SK-N-SH (cell line): Measurements from ENCODE around the gene RNFT2. TPM values are rescaled to one million over a fixed set of nuclear protein-coding genes. Genes with fewer than 3 reads are reported as not detected.

Experiments used
- CTCF ChIA-PET: fragments of 300-600, 350-600 bp; formaldehyde crosslinking; extraction: SDS; loops from one replicate; lab custom pipeline; 2021; lab: Yijun Ruan, JAX
- POLR2A ChIA-PET: fragments of 350-600 bp; sonication (Branson Sonifier 250); formaldehyde crosslinking; extraction: SDS; loops from one replicate; lab custom pipeline; 2020; ENCODE audit warnings: antibody characterized with exemption, inconsistent platforms; lab: Yijun Ruan, JAX
- DNase-seq: peaks from one replicate; pipeline ENCODE4 v3.0.0; 2012
- H2AFZ ChIP-seq: fragments of 200-600 bp; sonication (generic); 2 replicates; pipeline ENCODE4 v1.8.1; 2016; ENCODE audit warnings: antibody characterized with exemption, mild to moderate bottlenecking, low read depth
- H3F3A ChIP-seq: fragments of 200-600 bp; sonication (generic); replicated peaks from 2 replicates; pipeline ENCODE3; 2016; ENCODE audit warnings: antibody characterized with exemption, mild to moderate bottlenecking; ENCODE audit not compliant: insufficient read depth
- H3K27ac ChIP-seq, 2 experiments: fragments of 200-500 bp in 1 of 2; fragments of 200-600 bp in 1 of 2; sonication (Bioruptor generic) in 1 of 2; sonication (generic), shearing (Covaris generic) in 1 of 2; 2 replicates each; pipeline versions ENCODE4 v1.5.1 to v1.6.1; 2014 to 2016; ENCODE audit warnings: low read depth in 2 of 2, inconsistent platforms in 1 of 2, low read length in 1 of 2, mild to moderate bottlenecking in 1 of 2, mixed read lengths in 1 of 2
- H3K27me3 ChIP-seq: fragments of 200-600 bp; sonication (generic), shearing (Covaris generic); 2 replicates; pipeline ENCODE4 v1.6.1; 2016; ENCODE audit warnings: mixed run types; ENCODE audit not compliant: insufficient read depth
- H3K36me3 ChIP-seq, 2 experiments: fragments of 200-500 bp in 1 of 2; fragments of 200-600 bp in 1 of 2; sonication (Bioruptor generic) in 1 of 2; sonication (generic) in 1 of 2; replicated peaks in 1 of 2; 2 replicates each; pipeline versions ENCODE3 to v1.5.1; 2014 to 2016; ENCODE audit warnings: low read length in 1 of 2, mild to moderate bottlenecking in 1 of 2; ENCODE audit not compliant: insufficient read depth in 2 of 2, control insufficient read depth in 1 of 2
- H3K4me1 ChIP-seq, 2 experiments: fragments of 200-500 bp in 1 of 2; fragments of 200-600 bp in 1 of 2; sonication (Bioruptor generic) in 1 of 2; sonication (generic), shearing (Covaris generic) in 1 of 2; 2 replicates each; pipeline versions ENCODE4 v1.5.1 to v1.6.1; 2014 to 2016; ENCODE audit warnings: low read depth in 1 of 2, low read length in 1 of 2, mixed run types in 1 of 2; ENCODE audit not compliant: insufficient read depth in 2 of 2, control insufficient read depth in 1 of 2
- H3K4me2 ChIP-seq: fragments of 200-600 bp; sonication (generic), shearing (Covaris generic); 2 replicates; pipeline ENCODE4 v1.6.1; 2017; ENCODE audit warnings: mixed run types
- H3K4me3 ChIP-seq, 2 experiments: fragments of 200-500 bp in 1 of 2; fragments of 200-600 bp in 1 of 2; sonication (Bioruptor generic) in 1 of 2; sonication (generic), shearing (Covaris generic) in 1 of 2; 2 replicates each; pipeline versions ENCODE4 v1.5.1 to v1.8.1; 2014 to 2016; ENCODE audit warnings: low read depth in 2 of 2, inconsistent platforms in 1 of 2, low read length in 1 of 2, mild to moderate bottlenecking in 1 of 2, mixed read lengths in 1 of 2, moderate library complexity in 1 of 2
- H3K79me2 ChIP-seq: fragments of 200-600 bp; sonication (generic); 2 replicates; pipeline ENCODE4 v1.8.1; 2017; ENCODE audit warnings: mild to moderate bottlenecking; ENCODE audit not compliant: insufficient read depth
- H3K9ac ChIP-seq: fragments of 200-600 bp; sonication (generic); 2 replicates; pipeline ENCODE4 v1.6.1; 2017; ENCODE audit warnings: mixed run types
- H3K9me2 ChIP-seq: fragments of 200-600 bp; sonication (generic); 2 replicates; pipeline ENCODE4 v1.6.1; 2017; ENCODE audit warnings: mixed run types
- H3K9me3 ChIP-seq: fragments of 200-600 bp; sonication (generic); 2 replicates; pipeline ENCODE4 v1.6.1; 2017; ENCODE audit warnings: mixed run types, mild to moderate bottlenecking, moderate library complexity
- H4K20me1 ChIP-seq: fragments of 200-600 bp; sonication (generic); 2 replicates; pipeline ENCODE4 v1.6.1; 2017; ENCODE audit warnings: mild to moderate bottlenecking, mixed run types; ENCODE audit not compliant: insufficient read depth
- CHD2 ChIP-seq: fragments of 150-350 bp; IDR thresholded peaks from 2 replicates; pipeline ENCODE4 v1.6.1; 2018; ENCODE audit warnings: low read length; ENCODE audit not compliant: partially characterized antibody
- ELF1 ChIP-seq: IDR thresholded peaks from 2 replicates; pipeline ENCODE4 v1.4.0; 2012
- EZH2phosphoT487 ChIP-seq: fragments of 200-600 bp; sonication (generic); IDR thresholded peaks from 2 replicates; pipeline ENCODE4 v1.6.1; 2017; ENCODE audit warnings: low read depth, mixed run types, mild to moderate bottlenecking, antibody characterized with exemption, moderate library complexity, borderline replicate concordance
- FOSL2 ChIP-seq: IDR thresholded peaks from 2 replicates; pipeline ENCODE4 v1.4.0; 2012; ENCODE audit warnings: low read depth, mild to moderate bottlenecking, moderate library complexity, borderline replicate concordance
- FOXJ3 ChIP-seq: sonication (generic); formaldehyde crosslinking; IDR thresholded peaks from 2 replicates; pipeline ENCODE4 v1.5.1; 2020; ENCODE audit warnings: mild to moderate bottlenecking, missing genetic modification reagents
- GABPA ChIP-seq: IDR thresholded peaks from 2 replicates; pipeline ENCODE4 v1.4.0; 2012; ENCODE audit warnings: low read depth, mild to moderate bottlenecking
- IRF3 ChIP-seq: fragments of 150-350 bp; IDR thresholded peaks from 2 replicates; pipeline ENCODE4 v1.6.1; 2016; ENCODE audit warnings: mild to moderate bottlenecking, low read depth, low read length
- JUND ChIP-seq: IDR thresholded peaks from 2 replicates; pipeline ENCODE4 v1.4.0; 2012
- MAX ChIP-seq: IDR thresholded peaks from 2 replicates; pipeline ENCODE4 v1.4.0; 2012; ENCODE audit warnings: low read depth
- MXI1 ChIP-seq: IDR thresholded peaks from 2 replicates; pipeline ENCODE4 v1.6.1; 2012; ENCODE audit warnings: mild to moderate bottlenecking, low read depth, low read length, improper control_type of control experiment
- PBX3 ChIP-seq: IDR thresholded peaks from 2 replicates; pipeline ENCODE4; 2012
- POLR2AphosphoS5 ChIP-seq: IDR thresholded peaks from 2 replicates; pipeline ENCODE4 v1.6.1; 2012; ENCODE audit warnings: low read depth, low read length
- RCOR1 ChIP-seq: fragments of 150-350 bp; IDR thresholded peaks from 2 replicates; pipeline ENCODE4 v1.6.1; 2017; ENCODE audit warnings: antibody characterized with exemption, low read length
- RXRA ChIP-seq: IDR thresholded peaks from 2 replicates; pipeline ENCODE4 v1.4.0; 2012; ENCODE audit warnings: low read depth, mild to moderate bottlenecking, borderline replicate concordance
- TAF1 ChIP-seq: IDR thresholded peaks from 2 replicates; pipeline ENCODE4 v1.6.1; 2012; ENCODE audit warnings: low read depth, mild to moderate bottlenecking, low read length, moderate library complexity, borderline replicate concordance
- TCF12 ChIP-seq: IDR thresholded peaks from 2 replicates; pipeline ENCODE4 v1.4.0; 2012
- TEAD4 ChIP-seq: IDR thresholded peaks from 2 replicates; pipeline ENCODE4 v1.4.0; 2012; ENCODE audit warnings: mild to moderate bottlenecking, borderline replicate concordance; ENCODE audit not compliant: insufficient read depth
- WGBS: methylation state at CpG from one replicate; pipeline ENCODE4 v1.1.6; 2017; ENCODE audit warnings: low lambda C conversion rate; 5-methylcytosine and 5-hydroxymethylcytosine counted together
- polyA plus RNA-seq, 3 experiments: library from polyadenylated mRNA; depleted of rRNA; stranded (reverse); fragments of >200 nt; gene quantifications; 2 replicates each; pipeline ENCODE4 v1.2.3, GENCODE V29; 2012
- TF ChIP-seq, protein P1 (sequence below): IDR thresholded peaks from 2 replicates; pipeline ENCODE4 v1.6.1; 2012; ENCODE audit warnings: mild to moderate bottlenecking, low read depth, low read length, moderate library complexity
- TF ChIP-seq, protein P2 (sequence below): IDR thresholded peaks from 2 replicates; pipeline ENCODE4 v1.4.0; 2012; ENCODE audit warnings: low read depth, borderline replicate concordance

Gene RNFT2
- polyA plus RNA-seq, 1 of the 3 experiments (the other 2 are of a cell fraction), result 3.8 TPM

DNA sequence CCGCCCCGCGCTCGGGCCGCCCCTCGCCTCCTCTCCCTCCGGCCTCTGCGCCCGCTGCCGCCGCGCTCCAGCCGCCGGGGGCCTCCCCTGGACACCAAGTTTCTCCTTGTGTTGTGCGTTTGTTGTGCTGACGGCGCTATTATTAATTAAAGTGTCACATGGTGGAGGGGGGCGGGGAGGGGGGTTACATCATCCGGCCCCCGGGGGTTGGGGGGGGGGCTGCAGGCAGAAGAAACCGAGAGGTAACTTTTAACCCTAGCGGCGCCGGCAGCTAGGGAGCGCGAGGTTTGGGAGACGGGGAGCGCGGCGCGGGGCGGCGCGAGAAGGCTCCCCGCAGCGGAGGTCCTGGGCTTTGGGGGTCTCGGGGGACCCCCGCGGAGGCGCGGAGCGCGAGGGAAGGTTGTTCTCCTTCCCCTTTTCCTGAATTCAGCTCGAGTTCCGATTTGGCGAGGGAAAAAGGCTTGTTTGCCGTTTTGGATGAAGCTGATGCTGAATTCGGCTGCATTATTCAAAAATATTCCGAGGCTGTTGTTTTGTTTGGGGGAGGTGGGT lies 143.3 kb downstream of the RNFT2 start, which contains the start of gene HRK:
TSS of gene HRK (minus strand) at position 117 of the 552 bp plus-strand sequence. CDS start 134 bp downstream, outside the sequence.
- 3% methylated on average over 28 of the region's 49 CpGs for WGBS

GRCh38 chr12:116881877-116882507 lies 143.9 kb downstream of the RNFT2 start:
- peak overlapping the region; percentile 46 to 47; a peak in 3 of 4 replicates for H3K4me3 ChIP-seq
- 0 out of 2 replicates have a peak, but pooled peaks cover 6% of the 10 kb centered on the region for H4K20me1 ChIP-seq
- H2AFZ ChIP-seq, result no peak overlapping the region
- no peaks in the 10 kb centered on the region for H3K36me3 ChIP-seq
- H3K9ac ChIP-seq, result no peak overlapping the region
- no peaks in the 10 kb centered on the region for H3K9me2 ChIP-seq
- no peaks in the 10 kb centered on the region for H3K9me3 ChIP-seq
- H3K27me3 ChIP-seq, result peaks cover 53% of the 10 kb centered on the region
- POLR2A ChIA-PET, result interaction anchor here (0.9 to 1.0 kb wide), 2 partner anchors 28 to 85 kb away, joined by 3 read pairs; partner anchors contain the start of gene FBXW8
- no peaks in the 10 kb centered on the region for H3F3A ChIP-seq
- 37% methylated on average over 27 of the region's 29 CpGs for WGBS
- DNase-seq, result no peak
- H3K79me2 ChIP-seq, result no peaks in the 10 kb centered on the region
- CTCF ChIA-PET, result interaction anchor here (0.7 to 2.3 kb wide), 6 partner anchors 10 to 192 kb away, joined by 3 to 7 read pairs (median 3); no protein-coding TSS in a partner anchor
- H3K4me2 ChIP-seq, result peak overlapping the region; percentile 71; the same call in 1 of the 2 replicates
- peaks cover 0 to 11% of the 10 kb centered on the region in 2 experiments; a peak in 1 of 4 replicates for H3K4me1 ChIP-seq
- no peak overlapping the region for H3K27ac ChIP-seq
- TF ChIP-seq PBX3 (no peak), TEAD4 (no peak), RCOR1 (no peak), FOXJ3 (CRISPR knock-in tag) (no peak), TAF1 (no peak), IRF3 (no peak), FOSL2 (no peak), RXRA (no peak), POLR2AphosphoS5 (no peak), CHD2 (no peak), JUND (no peak), TCF12 (no peak), GABPA (no peak)
- TF ChIP-seq, protein P1, sequence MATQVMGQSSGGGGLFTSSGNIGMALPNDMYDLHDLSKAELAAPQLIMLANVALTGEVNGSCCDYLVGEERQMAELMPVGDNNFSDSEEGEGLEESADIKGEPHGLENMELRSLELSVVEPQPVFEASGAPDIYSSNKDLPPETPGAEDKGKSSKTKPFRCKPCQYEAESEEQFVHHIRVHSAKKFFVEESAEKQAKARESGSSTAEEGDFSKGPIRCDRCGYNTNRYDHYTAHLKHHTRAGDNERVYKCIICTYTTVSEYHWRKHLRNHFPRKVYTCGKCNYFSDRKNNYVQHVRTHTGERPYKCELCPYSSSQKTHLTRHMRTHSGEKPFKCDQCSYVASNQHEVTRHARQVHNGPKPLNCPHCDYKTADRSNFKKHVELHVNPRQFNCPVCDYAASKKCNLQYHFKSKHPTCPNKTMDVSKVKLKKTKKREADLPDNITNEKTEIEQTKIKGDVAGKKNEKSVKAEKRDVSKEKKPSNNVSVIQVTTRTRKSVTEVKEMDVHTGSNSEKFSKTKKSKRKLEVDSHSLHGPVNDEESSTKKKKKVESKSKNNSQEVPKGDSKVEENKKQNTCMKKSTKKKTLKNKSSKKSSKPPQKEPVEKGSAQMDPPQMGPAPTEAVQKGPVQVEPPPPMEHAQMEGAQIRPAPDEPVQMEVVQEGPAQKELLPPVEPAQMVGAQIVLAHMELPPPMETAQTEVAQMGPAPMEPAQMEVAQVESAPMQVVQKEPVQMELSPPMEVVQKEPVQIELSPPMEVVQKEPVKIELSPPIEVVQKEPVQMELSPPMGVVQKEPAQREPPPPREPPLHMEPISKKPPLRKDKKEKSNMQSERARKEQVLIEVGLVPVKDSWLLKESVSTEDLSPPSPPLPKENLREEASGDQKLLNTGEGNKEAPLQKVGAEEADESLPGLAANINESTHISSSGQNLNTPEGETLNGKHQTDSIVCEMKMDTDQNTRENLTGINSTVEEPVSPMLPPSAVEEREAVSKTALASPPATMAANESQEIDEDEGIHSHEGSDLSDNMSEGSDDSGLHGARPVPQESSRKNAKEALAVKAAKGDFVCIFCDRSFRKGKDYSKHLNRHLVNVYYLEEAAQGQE, result no peak
- TF ChIP-seq, protein P2, sequence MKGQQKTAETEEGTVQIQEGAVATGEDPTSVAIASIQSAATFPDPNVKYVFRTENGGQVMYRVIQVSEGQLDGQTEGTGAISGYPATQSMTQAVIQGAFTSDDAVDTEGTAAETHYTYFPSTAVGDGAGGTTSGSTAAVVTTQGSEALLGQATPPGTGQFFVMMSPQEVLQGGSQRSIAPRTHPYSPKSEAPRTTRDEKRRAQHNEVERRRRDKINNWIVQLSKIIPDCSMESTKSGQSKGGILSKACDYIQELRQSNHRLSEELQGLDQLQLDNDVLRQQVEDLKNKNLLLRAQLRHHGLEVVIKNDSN, result no peak

More for the DNA sequence above, 143.3 kb downstream of the RNFT2 start, which contains the start of gene HRK:
- peaks cover 50% of the 10 kb centered on the region for H3K27me3 ChIP-seq
- no peaks in the 10 kb centered on the region for H3K36me3 ChIP-seq
- no peak for DNase-seq
- CTCF ChIA-PET, result interaction anchor here (1.1 to 2.3 kb wide), 6 partner anchors 11 to 191 kb away, joined by 3 to 7 read pairs (median 4); no protein-coding TSS in a partner anchor
- H4K20me1 ChIP-seq, result 0 out of 2 replicates have a peak, but pooled peaks cover 6% of the 10 kb centered on the region
- no peak within 1 kb of the TSS for H2AFZ ChIP-seq
- no peaks in the 10 kb centered on the region for H3K79me2 ChIP-seq
- no peaks in the 10 kb centered on the region for H3K9me3 ChIP-seq
- peaks cover 0 to 11% of the 10 kb centered on the region in 2 experiments; a peak in 1 of 4 replicates for H3K4me1 ChIP-seq
- no peak for TF ChIP-seq GABPA
- TF ChIP-seq TCF12, result no peak
- no peak for TF ChIP-seq EZH2phosphoT487
- no peak for TF ChIP-seq MXI1
- TF ChIP-seq ELF1, result no peak
- no peak for TF ChIP-seq POLR2AphosphoS5
- TF ChIP-seq MAX, result no peak
- TF ChIP-seq RXRA, result no peak
- POLR2A ChIA-PET, result interaction anchor here (0.9 to 1.0 kb wide), 2 partner anchors 29 to 84 kb away, joined by 3 read pairs; partner anchors contain the start of gene FBXW8
- H3K4me3 ChIP-seq, result peak within 1 kb of the TSS; percentile 46 to 47; a peak in 3 of 4 replicates
- H3K9me2 ChIP-seq, result no peaks in the 10 kb centered on the region
- no peak within 1 kb of the TSS for H3K9ac ChIP-seq
- peak within 1 kb of the TSS; percentile 71 for H3K4me2 ChIP-seq
- no peaks in the 10 kb centered on the region for H3F3A ChIP-seq
- no peak within 1 kb of the TSS for H3K27ac ChIP-seq
